SKM-1 treated with dmso at 0.1 percent for 144 hours (cell line): ENCODE measurements around the gene NELFB.

ENCODE experiments used
- DNase-seq: peaks from one replicate; lab custom pipeline; 2025; ENCODE audit not compliant: unreplicated experiment; lab: John Stamatoyannopoulos, UW

The NELFB gene

GRCh38 chr9:137223078-137223970 lies 31.8 kb upstream of the NELFB start:
- peak; percentile 96 for DNase-seq

- DNase-seq = peak; percentile 41
Measured at GRCh38 chr9:137224830-137225694, 30.1 kb upstream of the NELFB start, which contains the start of gene CYSRT1. CYSRT1 (plus strand) TSS chr9:137225174; CDS start chr9:137225622, 448 bp downstream.

DNA sequence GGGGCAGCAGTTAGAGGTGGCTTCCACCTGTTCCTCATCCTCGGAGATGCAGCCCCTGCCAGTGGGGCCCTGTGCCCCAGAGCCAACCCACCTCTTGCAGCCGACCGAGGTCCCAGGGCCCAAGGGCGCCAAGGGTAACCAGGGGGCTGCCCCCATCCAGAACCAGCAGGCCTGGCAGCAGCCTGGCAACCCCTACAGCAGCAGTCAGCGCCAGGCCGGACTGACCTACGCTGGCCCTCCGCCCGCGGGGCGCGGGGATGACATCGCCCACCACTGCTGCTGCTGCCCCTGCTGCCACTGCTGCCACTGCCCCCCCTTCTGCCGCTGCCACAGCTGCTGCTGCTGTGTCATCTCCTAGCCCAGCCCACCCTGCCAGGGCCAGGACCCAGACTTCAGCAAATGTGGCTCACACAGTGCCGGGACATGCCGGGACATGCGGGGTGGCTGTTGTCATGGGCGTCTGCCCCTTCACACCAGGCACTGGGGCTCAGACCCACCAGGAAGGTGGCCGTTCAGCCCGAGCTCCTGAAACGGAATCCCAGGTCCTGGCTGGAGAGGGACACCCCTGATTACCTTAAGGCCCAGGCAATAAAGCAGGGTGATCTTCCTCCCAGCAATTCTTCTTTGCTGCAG lies 29.3 kb upstream of the NELFB start:
- no peak for DNase-seq

DNA sequence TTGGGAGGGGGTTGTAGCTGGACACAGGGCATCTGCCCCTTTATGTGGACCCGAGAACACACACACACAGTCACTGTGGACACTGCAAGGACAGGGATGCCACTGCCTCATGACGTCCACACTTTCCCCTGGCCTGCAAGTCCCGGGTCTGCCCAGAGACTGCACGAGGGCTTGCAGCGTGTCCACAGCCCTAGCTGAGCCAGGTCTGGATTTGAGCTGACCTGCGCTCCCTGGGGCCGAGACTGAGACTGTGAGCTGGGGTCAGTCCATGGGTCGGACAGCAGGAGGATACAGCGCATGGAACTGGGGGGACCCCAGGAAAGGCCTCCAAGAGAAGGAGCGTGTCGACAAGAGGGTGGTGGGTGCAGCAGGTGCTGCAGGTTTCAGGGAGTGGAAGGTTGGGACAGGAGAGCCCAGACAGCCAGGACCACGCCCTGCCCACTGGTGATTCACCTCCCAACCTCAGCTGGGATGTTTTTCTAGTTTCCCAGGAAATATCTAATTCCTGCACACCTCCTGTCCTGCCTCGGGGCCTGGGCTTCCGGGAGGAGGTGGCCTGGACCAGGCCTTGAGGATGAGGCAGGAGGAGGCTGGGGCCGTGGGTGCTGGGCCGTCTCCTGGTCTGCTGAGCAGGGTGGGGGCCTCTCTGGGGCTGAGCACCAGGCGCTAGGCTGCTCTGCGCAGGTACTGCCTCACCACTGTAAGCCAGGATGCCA lies 28.6 kb upstream of the NELFB start:
- DNase-seq = no peak

DNA sequence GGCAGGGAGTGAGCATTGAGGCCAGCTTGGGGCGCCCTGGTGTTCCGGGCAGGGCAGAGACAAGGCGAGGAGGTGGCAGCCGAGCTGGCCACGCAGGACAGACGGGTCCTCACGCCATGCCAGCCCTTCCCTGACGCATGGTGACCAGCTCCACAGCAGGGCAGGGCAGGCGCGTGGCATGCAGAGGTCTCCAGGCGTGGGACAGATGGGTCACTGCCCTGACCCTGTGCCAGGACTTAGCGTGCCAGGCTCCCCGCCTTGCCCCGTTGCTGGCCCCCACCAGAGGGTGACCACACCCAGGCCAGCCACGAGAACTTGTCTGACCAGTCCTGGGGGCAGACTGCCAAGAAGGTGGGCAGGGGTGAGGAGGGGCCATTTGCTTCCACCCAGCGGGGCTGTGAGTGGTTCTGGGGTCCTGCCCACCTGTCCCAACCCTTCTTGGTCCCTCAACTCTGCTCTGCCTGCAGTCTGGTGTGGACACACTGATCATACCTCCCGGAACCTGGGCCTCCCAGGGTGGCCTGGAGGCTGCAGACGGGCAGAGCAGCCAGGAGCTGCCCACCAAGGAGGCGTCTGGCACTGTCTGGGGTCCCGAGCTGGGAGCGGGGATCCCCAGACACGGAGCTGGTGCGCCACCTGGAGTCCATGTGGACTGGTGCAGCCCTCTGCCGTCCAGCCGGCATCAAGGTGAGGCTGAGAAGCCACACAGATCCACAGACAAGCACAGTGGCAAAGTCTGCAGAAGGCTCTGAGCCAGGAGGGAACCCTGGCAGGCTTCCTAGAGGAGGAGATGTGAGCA lies 27.9 kb upstream of the NELFB start, which contains the start of gene RNF224:
Gene RNF224, plus strand, starts transcription at position 449 of the 799 bp plus-strand sequence. CDS start 834 bp downstream, outside the sequence.
- peak; percentile 50 for DNase-seq

DNA sequence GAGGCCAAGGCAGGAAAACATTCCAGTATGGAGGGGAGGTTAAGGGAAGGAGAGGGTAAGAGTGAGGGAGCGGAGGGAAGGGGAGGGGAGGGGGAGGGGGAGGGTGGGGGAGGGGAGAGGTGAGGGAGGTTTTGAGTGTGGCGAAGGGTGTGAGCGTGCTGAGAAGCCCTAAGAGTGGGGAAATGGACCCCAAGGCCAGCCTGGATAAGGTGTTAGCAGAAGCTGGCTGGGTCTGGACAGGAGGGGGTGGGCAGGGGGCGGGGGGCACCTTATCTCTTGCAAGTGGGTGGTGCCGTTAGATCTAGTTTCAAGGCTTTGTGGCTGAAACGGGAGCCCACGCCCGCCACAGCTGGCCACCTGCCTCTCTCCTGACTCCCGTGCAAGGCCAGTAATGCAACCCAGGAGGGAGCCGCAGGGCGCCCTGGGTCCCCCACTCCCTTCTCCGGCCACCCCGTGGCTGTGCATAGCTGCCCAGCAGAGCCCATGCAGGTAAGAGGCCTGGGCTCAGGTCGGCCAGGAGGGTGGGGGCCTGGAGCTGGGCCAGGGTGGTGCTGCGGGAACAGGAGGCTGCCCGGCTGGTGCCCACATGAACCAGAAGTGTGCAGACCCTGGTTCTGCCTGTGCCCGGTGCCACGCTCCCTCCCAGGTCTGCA lies 27.1 kb upstream of the NELFB start:
- no peak for DNase-seq

DNA sequence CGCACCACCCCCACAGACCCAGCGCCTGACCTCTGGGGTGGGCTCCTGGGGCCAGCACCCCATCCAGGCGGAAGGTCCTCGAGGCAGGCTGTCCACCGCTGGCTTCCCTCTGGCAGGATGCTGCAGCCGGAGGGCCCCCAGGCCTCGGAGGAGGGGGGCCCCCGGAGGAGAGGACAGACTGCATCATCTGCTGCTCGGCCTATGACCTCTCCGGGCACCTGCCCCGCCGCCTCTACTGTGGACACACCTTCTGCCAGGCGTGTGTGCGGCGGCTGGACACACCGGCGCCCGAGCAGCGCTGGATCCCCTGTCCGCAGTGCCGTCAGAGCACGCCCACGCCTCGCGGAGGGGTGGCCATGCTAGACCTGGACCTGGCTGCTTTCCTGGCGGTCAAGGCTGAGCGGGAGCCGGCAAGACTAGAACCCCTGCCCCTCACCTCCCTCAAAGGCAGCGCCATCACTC lies 26.6 kb upstream of the NELFB start:
- DNase-seq = no peak

DNA sequence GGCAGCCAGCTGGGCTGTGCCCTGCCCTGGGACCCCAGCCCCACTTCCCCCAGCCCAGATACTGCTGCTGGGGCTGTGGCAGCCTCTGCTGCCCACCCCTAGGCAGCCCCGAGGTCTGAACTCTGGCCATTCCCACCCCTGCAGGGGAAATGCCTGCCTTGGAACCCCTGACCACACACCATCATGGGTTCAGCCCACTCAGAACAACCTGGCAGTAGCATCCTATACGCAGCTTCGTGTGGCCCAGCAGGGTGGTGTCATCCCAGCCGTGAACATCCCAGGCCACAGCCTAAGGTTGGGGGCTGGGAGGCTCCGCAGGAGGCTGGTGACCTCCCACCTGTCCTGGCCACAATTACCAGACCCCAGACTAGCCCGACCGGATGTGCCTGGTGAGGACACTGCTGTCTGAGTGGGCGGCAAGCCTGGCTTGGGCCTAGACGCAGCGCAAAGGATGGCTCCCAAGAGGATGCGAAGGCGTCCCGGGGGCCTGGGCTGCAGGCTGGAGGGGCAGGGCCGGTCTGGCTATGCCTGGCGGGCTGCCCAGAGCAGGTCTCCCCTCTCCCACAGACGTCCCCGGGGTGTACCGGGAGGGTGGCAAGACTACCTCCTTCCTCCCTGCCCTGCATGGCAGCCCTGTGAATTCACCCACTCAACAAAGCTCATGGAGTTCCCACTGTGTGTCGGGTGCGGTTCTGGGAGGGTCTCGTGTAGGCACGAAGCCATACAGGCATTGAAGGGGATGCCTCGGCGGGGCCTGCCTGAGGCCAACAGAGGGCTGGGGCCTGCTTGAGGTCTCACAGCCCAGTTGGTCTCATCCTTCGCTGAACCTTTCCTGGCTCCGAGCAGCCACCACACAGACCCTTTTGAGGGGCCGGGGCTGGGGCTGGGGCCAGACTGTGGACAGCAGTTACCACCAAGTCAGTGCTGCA lies 25.9 kb upstream of the NELFB start:
- no peak for DNase-seq

GRCh38 chr9:137229903-137230704 lies 25.0 kb upstream of the NELFB start:
- no peak for DNase-seq

- no peak for DNase-seq
Measured at GRCh38 chr9:137230705-137231371, 24.3 kb upstream of the NELFB start, which contains the start of gene SLC34A3. SLC34A3 (plus strand) TSS chr9:137230901; CDS start chr9:137231703, 802 bp downstream.

DNA sequence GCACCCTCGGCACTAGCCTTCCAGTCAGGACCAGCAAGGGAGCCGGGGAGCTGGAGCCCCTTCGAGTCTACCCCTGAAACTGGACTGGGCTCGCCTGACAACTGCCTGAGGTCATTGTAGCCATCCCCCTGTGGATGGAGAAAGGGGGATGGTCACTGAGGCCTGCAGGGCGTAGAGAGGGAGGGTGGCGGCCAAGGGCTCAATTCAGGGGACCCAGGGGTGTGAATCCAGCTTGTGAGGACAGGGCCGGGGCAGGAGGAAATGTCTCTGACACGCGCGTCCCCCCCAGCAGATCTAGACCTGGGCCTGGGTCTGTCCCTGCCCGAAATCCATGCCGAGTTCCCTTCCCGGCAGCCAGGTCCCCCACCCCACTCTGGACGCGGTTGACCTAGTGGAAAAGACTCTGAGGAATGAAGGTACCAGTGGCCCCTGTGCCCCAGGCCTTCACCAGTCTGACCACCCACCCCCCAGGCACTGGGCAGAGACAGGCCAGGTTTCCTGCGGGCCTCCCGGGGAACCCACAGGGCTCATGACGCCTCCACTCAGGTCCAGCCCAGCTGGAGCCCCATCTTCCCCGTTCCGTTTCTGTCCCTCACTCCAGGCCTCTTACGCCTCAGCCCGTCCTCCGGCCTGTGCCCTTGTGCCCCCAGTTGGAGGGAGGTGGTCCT lies 23.6 kb upstream of the NELFB start:
- DNase-seq = no peak

DNA sequence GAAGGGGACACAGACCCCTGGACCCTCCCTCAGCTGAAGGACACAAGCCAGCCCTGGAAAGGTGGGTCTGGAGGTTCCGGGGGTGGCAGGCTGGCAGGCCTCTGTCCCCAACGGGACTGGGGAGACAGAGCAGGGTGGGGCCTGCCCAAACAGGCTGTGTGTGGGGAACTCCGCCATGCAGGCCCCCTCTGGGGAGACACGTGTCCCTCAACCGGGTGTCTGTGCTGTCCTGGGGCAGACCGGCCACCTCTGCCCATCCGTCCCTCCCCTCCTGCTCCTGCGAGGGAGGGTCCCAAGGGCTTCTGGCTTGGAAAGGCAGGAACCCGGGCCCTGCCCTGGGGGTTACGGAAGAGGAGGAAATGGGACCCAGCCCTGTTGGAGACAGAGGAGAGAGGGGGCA lies 23.0 kb upstream of the NELFB start:
- no peak for DNase-seq

GRCh38 chr9:137232510-137232909 lies 22.6 kb upstream of the NELFB start:
- no peak for DNase-seq

DNA sequence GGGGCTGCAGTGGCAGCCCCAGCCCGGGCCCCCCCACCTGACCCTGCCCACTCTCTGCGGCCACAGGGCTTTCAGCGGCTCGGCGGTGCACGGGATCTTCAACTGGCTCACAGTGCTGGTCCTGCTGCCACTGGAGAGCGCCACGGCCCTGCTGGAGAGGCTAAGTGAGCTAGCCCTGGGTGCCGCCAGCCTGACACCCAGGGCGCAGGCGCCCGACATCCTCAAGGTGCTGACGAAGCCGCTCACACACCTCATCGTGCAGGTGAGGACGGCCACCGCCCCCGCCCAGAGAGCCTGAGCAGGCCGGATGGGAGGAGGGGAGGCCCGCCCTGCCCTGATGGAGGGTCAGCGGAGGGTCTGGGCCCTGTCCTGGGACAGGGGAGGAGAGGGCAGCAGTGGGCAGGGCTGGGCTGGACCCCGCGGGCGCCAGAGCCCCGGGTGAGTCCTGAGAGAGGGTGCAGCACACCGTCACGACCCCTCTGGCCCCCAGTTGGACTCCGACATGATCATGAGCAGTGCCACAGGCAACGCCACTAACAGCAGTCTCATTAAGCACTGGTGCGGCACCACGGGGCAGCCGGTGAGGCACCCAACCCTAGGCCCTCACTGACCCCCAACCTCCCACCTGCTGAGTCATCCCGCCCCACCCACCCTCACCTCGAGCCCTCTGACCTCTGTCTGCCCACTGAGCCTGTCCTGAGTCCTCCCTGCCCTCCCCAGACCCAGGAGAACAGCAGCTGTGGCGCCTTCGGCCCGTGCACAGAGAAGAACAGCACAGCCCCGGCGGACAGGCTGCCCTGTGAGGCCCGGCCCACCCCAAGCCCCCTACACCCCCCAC lies 21.8 kb upstream of the NELFB start:
- DNase-seq = no peak

- DNase-seq = no peak
Measured at GRCh38 chr9:137234055-137234697, 21.0 kb upstream of the NELFB start.
